Right kidney (tissue), 1 donor: ENCODE results near the gene SPON1.
"Not testable (repeated sequence)": the region's sequence is repeated elsewhere in the genome, so short reads cannot be mapped to it uniquely, and the experiment has no call there.

Experiments used
- DNase-seq: peaks from one replicate; pipeline ENCODE4 v3.0.0-alpha.2; 2016

The SPON1 gene

GRCh38 chr11:14273895-14274294 lies 311.4 kb downstream of the SPON1 start:
- DNase-seq: no peak

DNA sequence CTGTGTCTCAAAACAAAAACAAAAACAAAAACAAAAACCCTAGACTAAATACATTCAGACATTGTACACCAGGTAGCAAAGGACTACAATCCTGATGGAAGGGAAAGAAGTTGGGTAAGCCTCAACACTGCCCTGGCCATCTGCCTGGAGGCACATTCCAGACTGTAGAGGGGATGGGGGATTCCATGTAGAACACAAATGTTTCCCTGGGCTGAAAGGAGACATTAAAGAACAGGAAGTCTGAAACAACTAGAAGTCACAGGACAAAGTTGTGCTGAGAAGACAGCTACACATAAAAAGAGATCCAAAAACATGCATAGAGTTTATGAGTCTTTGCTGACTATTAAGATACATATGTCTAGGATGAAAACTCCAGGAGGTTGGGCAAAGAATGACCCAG lies 312.6 kb downstream of the SPON1 start:
- DNase-seq: no peak

DNA sequence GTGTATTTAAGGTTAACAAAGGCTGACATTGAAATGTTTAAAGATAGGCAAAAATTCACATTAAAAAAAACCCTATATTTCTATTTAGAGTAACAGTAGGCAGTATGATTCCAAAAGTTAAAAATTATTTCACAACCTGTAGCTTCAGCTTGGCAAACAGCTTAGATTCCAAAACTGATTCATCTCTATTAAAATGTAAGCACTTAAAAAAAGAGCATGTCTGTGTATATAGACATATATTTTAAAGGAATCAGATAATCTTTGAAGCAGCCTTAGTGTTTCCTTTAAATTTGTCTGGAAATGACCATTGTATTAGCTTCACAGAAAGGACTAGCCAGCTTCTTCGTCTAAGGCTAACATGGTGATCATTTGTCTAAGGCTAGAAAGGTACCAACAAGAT lies 316.3 kb downstream of the SPON1 start:
- DNase-seq: not testable (repeated sequence)

DNA sequence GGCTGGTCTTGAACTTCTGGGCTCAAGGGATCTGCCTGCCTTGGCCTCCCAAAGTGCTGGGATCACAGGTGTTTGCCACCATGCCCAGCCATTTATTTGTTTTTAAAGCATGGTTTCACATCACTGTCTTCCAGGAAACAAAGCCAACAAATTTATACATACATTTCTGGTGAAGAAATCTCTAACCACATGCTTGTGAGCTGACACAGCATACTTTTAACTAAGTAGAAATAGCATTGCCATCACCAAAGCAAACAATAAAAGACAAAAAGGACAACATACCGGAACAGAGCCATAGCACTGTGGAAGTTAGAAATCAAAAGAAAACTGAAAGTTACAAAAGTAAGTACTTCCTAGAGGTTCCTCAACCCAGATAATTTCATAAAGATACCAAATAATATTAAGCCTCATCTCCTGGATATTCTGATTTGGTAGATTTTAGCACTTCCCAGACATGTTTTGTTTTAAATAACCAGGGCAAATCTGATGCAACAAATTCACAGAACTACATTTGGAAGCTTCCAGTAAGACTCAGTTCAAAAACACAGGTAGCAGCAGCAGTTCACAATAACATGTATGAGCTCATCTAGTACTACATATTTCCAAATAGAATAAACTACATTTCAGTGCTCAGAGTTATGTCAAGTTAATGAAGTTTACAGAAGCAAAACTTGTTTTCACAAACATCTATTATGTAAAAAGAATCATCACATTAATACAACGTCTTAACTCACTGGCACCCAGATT lies 325.8 kb downstream of the SPON1 start:
- DNase-seq: no peak

DNA sequence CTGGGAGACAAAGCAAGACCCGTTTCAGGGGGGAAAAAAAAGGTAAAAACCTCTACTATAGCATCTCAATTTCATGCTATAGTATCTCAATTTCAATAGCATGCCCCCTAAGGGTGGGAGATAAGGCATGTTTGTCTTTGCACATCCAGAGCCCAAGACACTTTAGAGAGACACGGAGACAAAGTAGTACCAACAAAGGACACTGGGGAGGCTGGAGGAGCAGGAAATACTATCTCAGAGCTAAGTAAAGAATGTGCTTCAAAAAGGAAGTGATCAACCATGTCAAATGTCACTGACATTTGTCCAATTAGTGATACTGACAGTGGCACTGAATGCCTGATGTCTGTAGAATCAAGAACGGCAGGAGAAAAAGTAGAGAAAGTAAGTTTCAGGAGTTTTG lies 327.9 kb downstream of the SPON1 start:
- no peak for DNase-seq

DNA sequence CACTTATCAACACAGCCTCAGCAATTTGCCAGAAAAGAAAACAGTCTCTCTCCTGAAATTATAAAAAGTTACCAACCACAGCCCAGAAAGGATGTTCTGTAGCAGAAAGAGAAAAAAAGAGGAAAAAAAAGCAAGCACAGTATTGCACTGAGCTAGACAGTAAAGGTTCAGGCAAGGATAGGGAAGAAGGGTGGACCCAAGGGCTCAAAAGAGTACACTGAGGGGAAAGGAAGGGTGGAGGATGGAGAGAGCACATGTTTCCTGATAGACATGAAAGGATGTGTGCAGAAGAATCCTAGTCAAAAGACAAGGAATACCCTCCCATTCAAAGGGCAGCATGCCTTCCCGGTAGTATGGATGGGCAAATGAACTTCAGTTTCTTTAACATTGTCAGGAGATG lies 337.4 kb downstream of the SPON1 start:
- DNase-seq: no peak

DNA sequence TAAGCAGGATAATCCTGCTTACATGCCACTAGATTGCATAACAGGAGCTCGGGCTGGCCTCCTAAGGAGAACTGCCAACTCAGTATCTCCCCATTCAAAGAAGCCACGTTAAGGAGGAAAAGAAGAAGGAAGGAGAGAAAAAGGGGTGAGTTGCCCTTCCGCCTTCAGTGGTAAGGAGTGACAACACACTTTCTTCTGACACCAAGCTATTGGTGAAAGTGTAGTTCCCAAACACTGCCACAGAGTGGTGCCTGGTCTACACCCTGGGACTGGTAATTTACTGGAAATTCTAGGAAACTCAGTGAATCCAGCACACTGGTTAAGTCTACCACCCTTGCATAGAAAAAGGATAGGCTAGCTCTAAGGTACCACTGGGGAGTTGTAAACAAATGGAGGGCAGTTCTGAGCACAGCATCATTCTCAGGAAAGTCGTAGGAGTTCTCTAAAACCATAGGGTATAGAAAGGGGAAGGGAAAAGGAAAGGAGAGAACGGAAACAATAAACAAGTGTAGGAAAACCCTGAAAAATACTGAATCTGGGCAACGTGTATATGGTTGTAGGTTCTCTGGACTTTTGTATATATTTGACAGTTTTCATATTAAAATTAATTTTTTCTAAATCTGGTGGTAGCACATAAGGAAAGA lies 338.3 kb downstream of the SPON1 start:
- peak; percentile 13 for DNase-seq

DNA sequence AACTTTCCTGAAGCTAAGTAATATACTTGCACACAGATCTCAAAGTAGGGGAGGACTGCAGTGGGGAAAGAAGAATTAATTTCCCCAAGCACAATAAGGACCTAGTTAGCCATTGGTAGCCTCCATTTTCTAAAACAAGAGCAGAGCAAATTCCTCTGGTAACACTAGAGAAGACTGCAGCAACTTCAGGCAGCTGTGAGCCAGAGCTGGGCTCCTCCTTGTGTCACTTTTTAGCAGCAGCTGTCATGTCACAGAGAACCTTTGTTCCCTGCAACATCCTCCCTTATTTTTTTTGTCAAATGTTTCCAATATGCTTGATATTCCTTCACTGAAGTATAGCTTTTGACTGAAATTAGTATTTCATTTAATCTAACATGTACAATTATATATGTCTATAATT lies 342.1 kb downstream of the SPON1 start:
- no peak for DNase-seq

- DNase-seq: no peak
Measured at GRCh38 chr11:14305649-14306048, 343.1 kb downstream of the SPON1 start.

GRCh38 chr11:14306481-14306880 lies 344.0 kb downstream of the SPON1 start:
- DNase-seq: no peak

DNA sequence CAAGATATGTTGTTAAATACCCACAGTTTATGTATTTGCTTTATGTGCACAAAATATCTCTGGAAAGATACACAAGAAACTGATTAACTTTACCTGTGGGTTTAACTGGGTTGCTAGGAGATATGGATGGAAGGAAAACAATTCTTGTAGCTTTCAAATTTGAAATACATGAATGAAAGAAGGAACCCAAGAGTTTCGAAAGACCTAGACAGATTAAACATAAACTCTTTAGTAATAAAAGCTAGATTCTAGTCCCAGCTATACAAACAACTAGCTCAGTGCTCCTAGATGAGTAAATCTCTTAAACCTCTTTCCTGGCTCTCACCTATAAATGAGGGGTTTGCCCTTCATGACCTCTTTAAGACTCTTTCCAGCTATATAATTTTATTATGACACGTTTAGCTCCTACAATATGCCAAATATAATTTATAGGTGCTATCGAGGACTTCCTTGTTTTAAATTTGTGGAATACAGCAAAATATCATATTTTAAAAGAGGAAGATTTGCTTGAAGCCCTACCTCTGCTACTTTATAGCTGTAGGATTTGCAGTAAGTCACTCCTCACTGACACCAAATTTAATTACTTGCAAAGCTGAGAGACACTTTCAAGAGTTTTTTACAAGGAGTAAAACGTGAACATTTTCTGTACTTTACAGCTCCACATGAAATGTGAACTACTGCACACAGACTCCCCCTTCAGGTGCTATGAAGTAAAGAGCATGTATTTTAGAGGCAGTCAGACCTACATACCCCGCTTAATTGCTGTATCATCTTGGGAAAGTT lies 345.8 kb downstream of the SPON1 start:
- DNase-seq: peak; percentile 11

- no peak for DNase-seq
Measured at GRCh38 chr11:14308897-14309387, 346.4 kb downstream of the SPON1 start.

GRCh38 chr11:14309425-14310192 lies 347.1 kb downstream of the SPON1 start:
- DNase-seq: no peak

DNA sequence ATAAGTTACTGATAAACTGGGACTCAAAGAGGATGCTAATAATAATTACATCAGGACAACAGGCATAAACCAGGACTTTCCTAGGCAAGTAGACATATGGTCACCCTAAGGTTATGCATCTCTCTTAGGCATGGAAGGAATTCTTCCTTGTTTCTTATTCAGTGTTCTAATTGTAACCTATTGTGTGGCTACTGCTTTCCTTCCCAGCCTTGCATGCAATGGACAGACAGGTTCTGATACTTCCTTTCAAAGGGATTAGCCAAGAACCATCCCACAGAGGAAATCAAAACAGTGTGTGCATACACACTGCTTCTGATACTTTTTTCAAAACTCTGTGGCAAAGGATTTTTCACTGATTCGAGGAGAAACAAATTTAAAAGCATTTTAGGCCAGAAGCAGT lies 348.2 kb downstream of the SPON1 start:
- DNase-seq: no peak

- DNase-seq: no peak
Measured at GRCh38 chr11:14312736-14313438, 350.4 kb downstream of the SPON1 start.

GRCh38 chr11:14314127-14314526 lies 351.6 kb downstream of the SPON1 start:
- no peak for DNase-seq

- no peak for DNase-seq
Measured at GRCh38 chr11:14315130-14315529, 352.6 kb downstream of the SPON1 start.
